22Rv1 (cell line): ENCODE data around the gene CUTC.

Experiments
- ZFX ChIP-seq: fragments of 450-650 bp; IDR thresholded peaks from 2 replicates; pipeline ENCODE4 v1.6.1; 2017; ENCODE audit warnings: antibody characterized with exemption, borderline replicate concordance
- TF ChIP-seq, protein P1 (sequence below): fragments of 450-650 bp; IDR thresholded peaks from 2 replicates; pipeline ENCODE4 v1.5.1; 2017; ENCODE audit warnings: mild to moderate bottlenecking

DNA sequence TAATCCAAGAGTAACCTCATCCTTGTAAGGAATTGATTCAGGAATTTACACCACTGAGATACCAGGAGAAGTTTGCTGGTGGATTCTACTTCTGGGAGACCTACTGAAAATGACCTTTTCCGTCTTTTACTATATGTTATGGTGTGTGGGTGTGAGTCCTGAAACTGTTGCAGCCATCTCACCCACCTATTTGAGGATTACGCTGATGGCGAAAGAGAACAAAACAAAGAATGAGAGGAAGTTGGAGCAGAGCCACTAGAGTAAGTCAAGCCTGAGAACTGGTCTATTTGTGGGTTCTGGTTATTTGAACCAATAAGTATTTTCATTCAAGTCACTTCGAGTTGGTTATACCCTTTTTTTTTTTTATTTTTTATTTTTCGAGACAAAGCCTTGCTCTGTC lies 37.7 kb downstream of the CUTC start:
- TF ChIP-seq, protein P1, sequence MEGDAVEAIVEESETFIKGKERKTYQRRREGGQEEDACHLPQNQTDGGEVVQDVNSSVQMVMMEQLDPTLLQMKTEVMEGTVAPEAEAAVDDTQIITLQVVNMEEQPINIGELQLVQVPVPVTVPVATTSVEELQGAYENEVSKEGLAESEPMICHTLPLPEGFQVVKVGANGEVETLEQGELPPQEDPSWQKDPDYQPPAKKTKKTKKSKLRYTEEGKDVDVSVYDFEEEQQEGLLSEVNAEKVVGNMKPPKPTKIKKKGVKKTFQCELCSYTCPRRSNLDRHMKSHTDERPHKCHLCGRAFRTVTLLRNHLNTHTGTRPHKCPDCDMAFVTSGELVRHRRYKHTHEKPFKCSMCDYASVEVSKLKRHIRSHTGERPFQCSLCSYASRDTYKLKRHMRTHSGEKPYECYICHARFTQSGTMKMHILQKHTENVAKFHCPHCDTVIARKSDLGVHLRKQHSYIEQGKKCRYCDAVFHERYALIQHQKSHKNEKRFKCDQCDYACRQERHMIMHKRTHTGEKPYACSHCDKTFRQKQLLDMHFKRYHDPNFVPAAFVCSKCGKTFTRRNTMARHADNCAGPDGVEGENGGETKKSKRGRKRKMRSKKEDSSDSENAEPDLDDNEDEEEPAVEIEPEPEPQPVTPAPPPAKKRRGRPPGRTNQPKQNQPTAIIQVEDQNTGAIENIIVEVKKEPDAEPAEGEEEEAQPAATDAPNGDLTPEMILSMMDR = no peak
- TF ChIP-seq ZFX = no peak
